PC-3 (cell line): ENCODE results near the gene RCBTB2. TPM values are rescaled to one million over a fixed set of nuclear protein-coding genes. Genes with fewer than 3 reads are reported as not detected.

Experiments used
- ATAC-seq: fragments of 200-7000 bp; cut with Tn5 transposase; 2 replicates; pipeline ENCODE4 v1.9.1; 2020; ENCODE audit warnings: mild to moderate bottlenecking, moderate library complexity
- BruUV-seq: library from RNA; stranded (reverse); fragments of 400-500 nt; replicated peaks from 2 replicates; lab custom pipeline; 2021; lab: Mats Ljungman, UMichigan
- CTCF ChIA-PET: fragments of 300-600 bp; sonication (Branson Sonifier 250); formaldehyde crosslinking; loops from one replicate; lab custom pipeline; 2022; ENCODE audit warnings: antibody characterized with exemption; lab: Charles Lee
- POLR2A ChIA-PET: fragments of 300-600 bp; sonication (Branson Sonifier 250); formaldehyde crosslinking; loops from one replicate; lab custom pipeline; 2022; ENCODE audit warnings: antibody characterized with exemption; ENCODE audit not compliant: unreplicated experiment; lab: Charles Lee
- DNase-seq: peaks from one replicate; pipeline ENCODE4 v3.0.0-alpha.2; 2015
- H2AFZ ChIP-seq: fragments of 300-600 bp; sonication (generic); 2 replicates; pipeline ENCODE4 v1.6.0; 2016; ENCODE audit warnings: antibody characterized with exemption, low read length
- H3F3A ChIP-seq: fragments of 300-600 bp; sonication (generic); one replicate; pipeline ENCODE4 v1.6.0; 2017; ENCODE audit warnings: antibody characterized with exemption, low read length, control low read depth, mild to moderate bottlenecking; ENCODE audit not compliant: unreplicated experiment
- H3K27ac ChIP-seq: fragments of 300-600 bp; sonication (generic); 2 replicates; pipeline ENCODE4 v1.5.1; 2016; ENCODE audit warnings: mild to moderate bottlenecking, low read length
- H3K27me3 ChIP-seq: fragments of 300-600 bp; sonication (generic); 2 replicates; pipeline ENCODE4 v1.6.1; 2016; ENCODE audit warnings: low read length, mixed read lengths
- H3K36me3 ChIP-seq: fragments of 300-600 bp; sonication (generic); 2 replicates; pipeline ENCODE4 v1.6.1; 2016; ENCODE audit warnings: low read depth, mixed run types, low read length, mixed read lengths
- H3K4me1 ChIP-seq: fragments of 300-600 bp; sonication (generic); 2 replicates; pipeline ENCODE4 v1.5.1; 2016; ENCODE audit warnings: low read length; ENCODE audit not compliant: insufficient read depth
- H3K4me2 ChIP-seq: fragments of 300-600 bp; sonication (generic); 2 replicates; pipeline ENCODE4 v1.6.0; 2016; ENCODE audit warnings: low read length
- H3K4me3 ChIP-seq: fragments of 300-600 bp; sonication (generic); 2 replicates; pipeline ENCODE4 v1.5.1; 2016; ENCODE audit warnings: mild to moderate bottlenecking, low read length, mixed read lengths
- H3K79me2 ChIP-seq: fragments of 300-600 bp; sonication (generic); 2 replicates; pipeline ENCODE4 v1.6.1; 2017; ENCODE audit warnings: low read length, mixed read lengths
- H3K9ac ChIP-seq: fragments of 300-600 bp; sonication (generic); 2 replicates; pipeline ENCODE4 v1.6.0; 2016; ENCODE audit warnings: mild to moderate bottlenecking, low read length
- H3K9me2 ChIP-seq: fragments of 300-600 bp; sonication (generic); replicated peaks from 2 replicates; pipeline ENCODE4 v1.6.1; 2016; ENCODE audit warnings: mixed run types, low read length, mixed read lengths
- H3K9me3 ChIP-seq: fragments of 300-600 bp; sonication (generic); 2 replicates; pipeline ENCODE4 v1.6.1; 2016; ENCODE audit warnings: low read length, mixed read lengths
- H4K20me1 ChIP-seq: fragments of 300-600 bp; sonication (generic); 2 replicates; pipeline ENCODE4 v1.6.1; 2016; ENCODE audit warnings: low read length, mixed read lengths
- EZH2 ChIP-seq: fragments of 300-600 bp; sonication (generic); IDR thresholded peaks from one replicate; pipeline ENCODE4 v1.6.1; 2017; ENCODE audit warnings: antibody characterized with exemption, mild to moderate bottlenecking, low read length; ENCODE audit not compliant: unreplicated experiment
- EZH2phosphoT487 ChIP-seq: fragments of 300-600 bp; sonication (generic); IDR thresholded peaks from 2 replicates; pipeline ENCODE4 v1.6.1; 2018; ENCODE audit warnings: mild to moderate bottlenecking, antibody characterized with exemption, low read length, borderline replicate concordance
- intact Hi-C: fragments of 100-400 bp; cut with micrococcal nuclease; formaldehyde crosslinking; loops from 2 replicates; pipeline ENCODE4 v1.9.0; 2023
- total RNA-seq: library from RNA; depleted of rRNA; stranded (reverse); fragments of >200 nt; gene quantifications from 2 replicates; pipeline ENCODE4 v1.2.3, GENCODE V29; 2014
- TF ChIP-seq, protein P1 (sequence below): fragments of 300-600 bp; sonication (generic); conservative IDR thresholded peaks from 2 replicates; pipeline ENCODE4 v1.5.1; 2017; ENCODE audit warnings: antibody characterized with exemption, low read depth, mild to moderate bottlenecking, low read length

Gene RCBTB2
- total RNA-seq, 1 experiment from 2014 or later: 2.5 TPM

DNA sequence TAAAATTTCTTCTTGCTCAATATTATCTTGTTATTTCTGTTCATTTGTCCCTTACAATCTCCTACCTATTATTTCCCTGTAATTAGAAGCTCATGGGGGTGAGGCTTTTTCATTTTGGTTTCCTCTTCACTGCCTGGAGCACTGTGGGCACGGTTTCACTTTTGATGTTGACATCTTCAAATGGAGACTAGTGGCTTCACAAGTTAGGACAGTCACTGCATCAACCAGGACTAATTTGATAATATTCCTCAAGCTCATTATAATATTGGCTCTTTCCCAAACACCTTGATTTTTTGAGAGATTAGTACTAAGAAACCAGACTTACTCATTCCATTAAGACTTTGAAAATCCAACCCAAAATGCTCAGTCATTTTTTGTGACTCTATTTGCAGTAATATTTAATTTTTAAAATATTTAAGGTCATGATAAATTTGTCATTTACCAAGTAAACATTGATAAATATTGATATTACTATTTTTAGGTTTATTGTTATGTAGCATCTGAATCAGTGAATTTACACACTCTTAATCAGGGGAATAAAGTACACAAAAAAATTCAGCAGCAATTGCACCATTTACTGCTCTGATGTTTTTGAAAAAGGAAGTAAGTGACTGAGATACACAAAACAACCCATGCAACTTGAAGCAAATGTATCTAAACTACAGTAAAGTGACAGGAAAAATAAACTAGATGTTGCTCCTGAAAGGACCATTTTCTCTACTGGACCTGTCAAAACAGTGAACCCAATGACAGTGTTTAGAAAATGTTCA, 28.8 kb upstream of the RCBTB2 start:
- Histone ChIP-seq H3K27ac (peak overlapping the region; percentile 88), H3K79me2 (no peaks in the 10 kb centered on the region), H2AFZ (no peak overlapping the region), H3K9ac (peak overlapping the region; percentile 55), H4K20me1 (no peaks in the 10 kb centered on the region), H3F3A (no peaks in the 10 kb centered on the region), H3K9me3 (no peaks in the 10 kb centered on the region), H3K9me2 (no peaks in the 10 kb centered on the region), H3K4me3 (peak overlapping the region; percentile 30; the same call in 1 of the 2 replicates), H3K27me3 (no peaks in the 10 kb centered on the region), H3K4me2 (peak overlapping the region; percentile 61), H3K36me3 (no peaks in the 10 kb centered on the region), H3K4me1 (peaks cover 43% of the 10 kb centered on the region)
- intact Hi-C loops: loop anchor here (5.0 kb wide), 1 partner anchor 149 kb away; the partner anchor contains the start of gene LPAR6
- TF ChIP-seq EZH2phosphoT487 (no peak), EZH2 (no peak)
- TF ChIP-seq, protein P1, sequence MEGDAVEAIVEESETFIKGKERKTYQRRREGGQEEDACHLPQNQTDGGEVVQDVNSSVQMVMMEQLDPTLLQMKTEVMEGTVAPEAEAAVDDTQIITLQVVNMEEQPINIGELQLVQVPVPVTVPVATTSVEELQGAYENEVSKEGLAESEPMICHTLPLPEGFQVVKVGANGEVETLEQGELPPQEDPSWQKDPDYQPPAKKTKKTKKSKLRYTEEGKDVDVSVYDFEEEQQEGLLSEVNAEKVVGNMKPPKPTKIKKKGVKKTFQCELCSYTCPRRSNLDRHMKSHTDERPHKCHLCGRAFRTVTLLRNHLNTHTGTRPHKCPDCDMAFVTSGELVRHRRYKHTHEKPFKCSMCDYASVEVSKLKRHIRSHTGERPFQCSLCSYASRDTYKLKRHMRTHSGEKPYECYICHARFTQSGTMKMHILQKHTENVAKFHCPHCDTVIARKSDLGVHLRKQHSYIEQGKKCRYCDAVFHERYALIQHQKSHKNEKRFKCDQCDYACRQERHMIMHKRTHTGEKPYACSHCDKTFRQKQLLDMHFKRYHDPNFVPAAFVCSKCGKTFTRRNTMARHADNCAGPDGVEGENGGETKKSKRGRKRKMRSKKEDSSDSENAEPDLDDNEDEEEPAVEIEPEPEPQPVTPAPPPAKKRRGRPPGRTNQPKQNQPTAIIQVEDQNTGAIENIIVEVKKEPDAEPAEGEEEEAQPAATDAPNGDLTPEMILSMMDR: no peak
- peak; percentile 61 for DNase-seq
- CTCF ChIA-PET: no interaction called here
- POLR2A ChIA-PET: interaction anchor here (0.5 to 0.9 kb wide), 3 partner anchors 11 to 72 kb away, joined by 3 to 5 read pairs (median 3); no protein-coding TSS in a partner anchor
- BruUV-seq: no TSS peak
- peak; percentile 51 for ATAC-seq

DNA sequence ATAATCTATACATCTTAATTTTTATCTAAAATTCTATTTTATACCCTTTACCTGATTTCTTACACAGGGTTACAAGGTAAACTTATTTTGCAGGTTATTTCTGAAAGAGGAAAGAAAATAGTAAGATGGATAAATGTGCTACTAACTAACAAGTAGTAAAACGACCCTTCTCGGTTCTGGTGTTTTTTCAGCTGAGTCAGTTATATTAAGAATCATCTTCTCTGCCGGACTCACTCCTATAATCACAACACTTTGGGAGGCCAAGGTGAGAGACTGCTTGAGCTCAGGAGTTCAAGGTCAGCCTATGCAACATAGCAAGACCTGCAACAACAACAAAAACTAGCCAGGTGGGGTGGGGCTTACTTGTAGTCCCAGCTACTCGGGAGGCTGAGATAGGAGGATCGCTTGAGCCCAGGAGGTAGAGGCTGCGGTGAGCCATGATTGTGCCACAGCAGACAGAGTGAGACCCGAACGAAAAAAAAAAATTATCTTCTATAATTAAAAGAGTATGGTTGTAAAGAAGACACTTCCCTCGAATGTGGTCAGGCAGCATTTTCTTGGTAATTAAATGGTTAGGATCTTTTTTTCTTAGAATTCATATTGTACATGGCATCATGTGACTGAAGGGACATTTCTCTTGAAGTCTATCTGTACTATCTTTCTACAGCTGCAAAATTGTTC, 27.9 kb upstream of the RCBTB2 start:
- Histone ChIP-seq H3K79me2 (no peaks in the 10 kb centered on the region), H3K27me3 (no peaks in the 10 kb centered on the region), H3K36me3 (no peaks in the 10 kb centered on the region), H4K20me1 (no peaks in the 10 kb centered on the region), H3K9me2 (no peaks in the 10 kb centered on the region), H3F3A (no peaks in the 10 kb centered on the region), H2AFZ (no peak overlapping the region), H3K9me3 (no peaks in the 10 kb centered on the region), H3K9ac (peak overlapping the region; percentile 55), H3K4me2 (peak overlapping the region; percentile 61), H3K4me1 (peaks cover 43% of the 10 kb centered on the region), H3K27ac (peak overlapping the region; percentile 88), H3K4me3 (peak overlapping the region; percentile 30; the same call in 1 of the 2 replicates)
- CTCF ChIA-PET: no interaction called here
- DNase-seq (no peak), ATAC-seq (no peak)
- TF ChIP-seq EZH2phosphoT487: no peak
- POLR2A ChIA-PET: no interaction called here
- BruUV-seq: no TSS peak
- intact Hi-C loops: loop anchor here (5.0 kb wide), 1 partner anchor 148 kb away; the partner anchor contains the start of gene LPAR6

DNA sequence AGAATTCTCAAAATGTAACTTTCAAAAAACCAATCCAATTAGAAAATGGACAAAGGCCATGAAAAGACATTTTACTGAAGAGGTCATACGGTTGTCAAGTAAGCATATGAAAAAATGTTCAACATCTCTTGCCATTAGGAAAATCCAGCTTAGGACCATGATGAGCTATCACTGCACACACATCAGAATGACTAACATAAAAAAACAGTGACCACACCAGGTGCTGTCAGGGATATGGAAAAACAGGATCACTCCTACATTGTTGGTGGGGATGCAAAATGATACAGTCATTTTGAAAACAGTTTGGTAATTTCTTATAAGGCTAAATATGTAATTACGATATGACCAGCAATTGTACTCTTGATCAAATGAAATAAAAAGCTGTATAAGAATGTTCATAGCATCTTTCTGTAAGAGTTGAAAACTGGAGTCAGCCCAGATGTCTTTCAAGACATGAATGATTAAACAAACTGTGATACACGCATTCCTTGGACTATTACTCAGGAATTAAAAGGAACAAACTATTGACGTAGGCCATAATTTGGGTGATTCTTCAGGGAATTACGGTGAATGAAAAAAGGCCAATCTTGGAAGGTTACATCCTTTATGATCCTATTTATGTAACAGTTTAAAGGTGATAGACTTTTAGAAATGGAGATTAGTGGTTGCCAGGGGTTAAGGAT, 26.9 kb upstream of the RCBTB2 start:
- Histone ChIP-seq H3K79me2 (no peaks in the 10 kb centered on the region), H3K4me2 (peak overlapping the region; percentile 44), H3K9me3 (no peaks in the 10 kb centered on the region), H3K9me2 (no peaks in the 10 kb centered on the region), H3K4me3 (peak overlapping the region; percentile 15; the same call in 1 of the 2 replicates), H3K27ac (peak overlapping the region; percentile 88), H2AFZ (peak overlapping the region; percentile 24), H3K27me3 (no peaks in the 10 kb centered on the region), H3K4me1 (peaks cover 43% of the 10 kb centered on the region), H3K9ac (peak overlapping the region; percentile 46; the same call in 1 of the 2 replicates), H3F3A (no peaks in the 10 kb centered on the region), H4K20me1 (no peaks in the 10 kb centered on the region), H3K36me3 (no peaks in the 10 kb centered on the region)
- intact Hi-C loops: loop anchor here (5.0 kb wide), 1 partner anchor 147 kb away; the partner anchor contains the start of gene LPAR6
- no TSS peak for BruUV-seq
- ChIA-PET CTCF (no interaction called here), POLR2A (interaction anchor here (1.0 kb wide), 1 partner anchor 27 kb away, joined by 8 read pairs; no protein-coding TSS in a partner anchor)
- TF ChIP-seq EZH2phosphoT487 (no peak), EZH2 (no peak)
- TF ChIP-seq, protein P1: no peak
- DNase-seq: peak; percentile 75
- ATAC-seq: peak; percentile 77
